GM21529 (cell line): ENCODE measurements around the gene SLC9A2.
A peak's percentile ranks its signal among the peaks of the same experiment; 100 is the strongest.

Source experiments
- ATAC-seq: cut with Tn5 transposase; IDR thresholded peaks from one replicate; pipeline ENCODE4 v1.9.1; 2021; ENCODE audit not compliant: unreplicated experiment

SLC9A2 gene

GRCh38 chr2:102669401-102669800 lies 50.0 kb downstream of the SLC9A2 start:
- ATAC-seq, result no peak

GRCh38 chr2:102672107-102672776 lies 52.9 kb downstream of the SLC9A2 start:
- no peak for ATAC-seq

- ATAC-seq, result no peak
These were observed 55.0 kb downstream of the SLC9A2 start for GRCh38 chr2:102674370-102674769.

- no peak for ATAC-seq
These were observed 55.5 kb downstream of the SLC9A2 start for GRCh38 chr2:102674836-102675235.

- no peak for ATAC-seq
These were observed 58.2 kb downstream of the SLC9A2 start for GRCh38 chr2:102677244-102678215.

GRCh38 chr2:102678442-102678841 lies 59.1 kb downstream of the SLC9A2 start:
- no peak for ATAC-seq

- peak; percentile 66 for ATAC-seq
These were observed 67.4 kb downstream of the SLC9A2 start for GRCh38 chr2:102686479-102687439.

- ATAC-seq, result no peak
These were observed 70.7 kb downstream of the SLC9A2 start for GRCh38 chr2:102690012-102690411.

- no peak for ATAC-seq
These were observed 77.1 kb downstream of the SLC9A2 start for GRCh38 chr2:102696463-102696862.

GRCh38 chr2:102698369-102699111 lies 79.2 kb downstream of the SLC9A2 start:
- ATAC-seq, result no peak

- no peak for ATAC-seq
These were observed 84.0 kb downstream of the SLC9A2 start for GRCh38 chr2:102703305-102703704.

- ATAC-seq, result no peak
These were observed 84.4 kb downstream of the SLC9A2 start for GRCh38 chr2:102703748-102704147.

GRCh38 chr2:102704531-102704930 lies 85.2 kb downstream of the SLC9A2 start:
- ATAC-seq, result no peak

GRCh38 chr2:102707796-102708695 lies 88.7 kb downstream of the SLC9A2 start:
- no peak for ATAC-seq

- no peak for ATAC-seq
These were observed 89.7 kb downstream of the SLC9A2 start for GRCh38 chr2:102708847-102709559.

GRCh38 chr2:102717308-102718018 lies 98.1 kb downstream of the SLC9A2 start:
- ATAC-seq, result no peak

- ATAC-seq, result no peak
These were observed 99.3 kb downstream of the SLC9A2 start for GRCh38 chr2:102718387-102719316.
